Stimulated activated CD8-positive, alpha-beta memory T cell treated with anti-CD3 and anti-CD28 coated beads, Interleukin-4, amount 100 ng/mL, for 24 hours (primary cell): Measurements from ENCODE around the gene CHD9.
"Not testable (repeated sequence)": the region's sequence is repeated elsewhere in the genome, so short reads cannot be mapped to it uniquely, and the experiment has no call there.

Experiments used
- DNase-seq: peaks from one replicate; pipeline ENCODE4 v3.0.0-alpha.2; 2020; ENCODE audit warnings: low read depth

The CHD9 gene

GRCh38 chr16:53131363-53132071, 76.7 kb downstream of the CHD9 start:
- peak; percentile 49 for DNase-seq

- DNase-seq: no peak
Observed at GRCh38 chr16:53132406-53132805, 77.6 kb downstream of the CHD9 start.

- DNase-seq: no peak
Observed at GRCh38 chr16:53135329-53135728, 80.5 kb downstream of the CHD9 start.

- no peak for DNase-seq
Observed at GRCh38 chr16:53142823-53143568, 88.2 kb downstream of the CHD9 start.

- no peak for DNase-seq
Observed at GRCh38 chr16:53147500-53148065, 92.8 kb downstream of the CHD9 start.

- no peak for DNase-seq
Observed at GRCh38 chr16:53150769-53151168, 96.0 kb downstream of the CHD9 start.

- no peak for DNase-seq
Observed at GRCh38 chr16:53152329-53152728, 97.5 kb downstream of the CHD9 start.

- DNase-seq: no peak
Observed at GRCh38 chr16:53153130-53153529, 98.3 kb downstream of the CHD9 start.

GRCh38 chr16:53154513-53154912, 99.7 kb downstream of the CHD9 start:
- no peak for DNase-seq

GRCh38 chr16:53156516-53156915, 101.7 kb downstream of the CHD9 start:
- no peak for DNase-seq

GRCh38 chr16:53159781-53160436, 105.1 kb downstream of the CHD9 start:
- DNase-seq: no peak

GRCh38 chr16:53166099-53166498, 111.3 kb downstream of the CHD9 start:
- no peak for DNase-seq

GRCh38 chr16:53168744-53169143, 114.0 kb downstream of the CHD9 start:
- DNase-seq: no peak

GRCh38 chr16:53172517-53172916, 117.7 kb downstream of the CHD9 start:
- no peak for DNase-seq

GRCh38 chr16:53175118-53175517, 120.3 kb downstream of the CHD9 start:
- no peak for DNase-seq

GRCh38 chr16:53176434-53176833, 121.6 kb downstream of the CHD9 start:
- no peak for DNase-seq

GRCh38 chr16:53183442-53183841, 128.7 kb downstream of the CHD9 start:
- no peak for DNase-seq

- DNase-seq: not testable (repeated sequence)
Observed at GRCh38 chr16:53185741-53186140, 130.9 kb downstream of the CHD9 start.

- no peak for DNase-seq
Observed at GRCh38 chr16:53187775-53188174, 133.0 kb downstream of the CHD9 start.

GRCh38 chr16:53191413-53191812, 136.6 kb downstream of the CHD9 start:
- no peak for DNase-seq

GRCh38 chr16:53198933-53199332, 144.1 kb downstream of the CHD9 start:
- DNase-seq: no peak

- no peak for DNase-seq
Observed at GRCh38 chr16:53201900-53202299, 147.1 kb downstream of the CHD9 start.

GRCh38 chr16:53202398-53202797, 147.6 kb downstream of the CHD9 start:
- no peak for DNase-seq
